GM04504 (cell line): Measurements from ENCODE around the gene GRID1.

Experiments
- DNase-seq: peaks from one replicate; pipeline ENCODE4 v3.0.0-alpha.2; 2012; ENCODE audit warnings: low read depth

Gene GRID1

DNA sequence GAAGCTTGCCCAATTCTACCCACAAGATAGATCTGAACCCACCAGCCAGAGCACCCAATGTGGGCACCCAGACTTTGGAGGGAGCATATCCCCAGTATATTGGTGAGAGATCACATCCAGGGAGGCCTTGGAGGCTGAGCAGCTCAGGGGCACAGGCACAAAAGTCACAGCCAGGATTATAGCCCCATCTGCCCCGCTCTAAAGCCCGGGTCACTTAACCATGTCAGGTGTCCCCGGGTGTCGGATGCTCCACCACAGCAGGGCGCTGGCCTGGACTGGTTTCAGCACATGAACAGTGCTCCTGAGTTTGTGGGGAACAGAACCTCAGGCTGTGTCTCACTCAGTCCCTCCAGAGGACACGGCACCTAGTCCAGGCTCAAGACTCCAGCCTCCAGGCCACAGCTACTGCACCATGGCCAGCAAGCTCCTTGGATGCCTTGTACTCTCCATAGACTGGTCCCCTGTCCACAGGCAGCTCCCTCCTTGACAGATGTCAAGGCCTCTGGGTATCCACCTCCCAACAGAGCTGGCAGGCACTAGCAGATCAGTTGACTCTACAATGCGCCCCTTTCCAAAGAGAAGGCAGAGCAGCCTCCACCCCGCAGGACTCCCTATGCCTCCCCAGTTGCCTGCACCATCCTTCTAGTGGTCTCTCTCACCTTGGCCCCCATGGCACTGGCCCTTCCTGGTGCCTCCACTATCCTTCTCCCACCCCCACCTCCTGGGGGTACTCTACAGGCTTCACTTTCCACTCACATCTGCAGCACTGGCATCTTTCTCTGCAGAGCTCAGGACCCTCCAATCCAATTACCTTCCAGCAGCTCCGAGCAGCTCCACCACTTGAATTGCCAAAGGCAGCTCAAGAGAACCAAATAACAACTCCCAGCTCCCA, 306.0 kb downstream of the GRID1 start:
- no peak for DNase-seq

DNA sequence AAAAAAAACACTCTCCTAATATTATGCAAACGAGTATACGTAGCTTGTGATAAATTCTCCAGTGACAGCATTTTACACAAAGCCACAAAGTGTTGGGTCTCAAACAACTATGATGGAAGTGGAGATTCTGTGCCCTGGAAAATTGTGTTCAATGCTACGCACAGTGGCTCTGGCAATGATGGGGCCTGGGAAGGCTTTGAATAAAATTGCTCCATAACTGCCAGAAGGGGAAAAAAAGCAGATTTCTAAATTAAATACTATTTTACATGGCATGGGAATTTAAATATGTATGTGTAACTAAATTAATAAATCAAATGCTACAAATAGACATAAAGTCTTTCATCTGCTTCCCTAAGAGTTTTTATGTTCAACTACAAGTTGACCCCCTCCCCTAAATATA, 306.7 kb downstream of the GRID1 start:
- no peak for DNase-seq

DNA sequence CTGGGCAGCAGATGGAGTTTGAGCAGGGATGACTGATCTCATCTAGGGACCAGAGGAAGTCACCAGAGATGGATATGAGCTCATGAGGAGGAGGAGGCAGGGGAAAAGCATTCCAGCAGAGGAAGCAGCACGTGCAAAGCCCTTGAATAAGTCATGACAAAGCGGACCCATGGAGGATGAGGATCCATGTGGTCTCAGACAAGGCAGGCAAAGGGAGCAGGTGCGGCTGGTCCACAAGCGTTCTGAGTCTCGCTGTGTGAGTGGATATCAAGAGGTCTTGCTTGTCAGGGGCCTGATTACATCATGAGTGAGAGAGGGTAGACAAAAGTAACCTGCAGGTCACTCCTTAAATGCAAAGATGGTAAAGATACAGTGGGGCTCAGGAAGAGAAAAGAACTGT, 307.6 kb downstream of the GRID1 start:
- DNase-seq: no peak

DNA sequence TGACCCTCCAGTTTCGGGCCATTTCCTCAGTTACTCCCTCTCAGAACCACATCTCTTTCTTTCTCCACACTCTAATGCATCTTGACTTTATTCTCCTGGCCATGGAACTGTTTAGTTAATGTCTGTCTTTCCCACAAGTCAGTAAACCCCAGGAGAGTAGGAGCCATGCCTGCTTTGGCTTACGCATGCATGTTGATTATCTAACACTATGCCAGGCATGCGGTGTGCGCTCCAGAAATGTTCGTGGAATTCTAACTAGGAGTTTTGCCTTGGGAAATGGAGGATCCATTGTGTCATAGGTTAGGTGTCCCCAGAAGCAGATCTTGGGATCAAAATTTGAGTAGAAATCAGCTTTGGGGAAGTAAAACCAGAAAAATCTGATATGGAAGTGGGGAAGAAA, 308.9 kb downstream of the GRID1 start:
- no peak for DNase-seq

DNA sequence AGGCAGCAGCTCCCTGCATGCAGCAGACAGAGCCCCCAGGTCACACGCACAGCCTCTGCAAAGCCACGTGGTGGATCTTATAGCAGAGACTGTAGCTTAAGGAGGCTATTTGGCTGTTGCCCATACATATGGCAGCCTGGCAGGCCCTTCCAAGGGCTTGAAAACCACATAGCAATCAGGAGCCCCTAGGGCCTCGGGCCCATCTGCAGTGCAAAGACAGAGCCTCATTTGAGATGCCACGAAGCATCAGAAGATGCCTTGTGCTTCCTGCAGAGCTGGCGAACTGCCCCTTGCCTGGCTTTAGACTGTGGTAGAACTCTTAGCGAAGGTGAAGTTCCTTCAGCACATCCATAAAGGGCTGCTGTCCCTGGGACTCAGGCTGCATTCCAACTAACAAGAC, 309.9 kb downstream of the GRID1 start:
- no peak for DNase-seq

DNA sequence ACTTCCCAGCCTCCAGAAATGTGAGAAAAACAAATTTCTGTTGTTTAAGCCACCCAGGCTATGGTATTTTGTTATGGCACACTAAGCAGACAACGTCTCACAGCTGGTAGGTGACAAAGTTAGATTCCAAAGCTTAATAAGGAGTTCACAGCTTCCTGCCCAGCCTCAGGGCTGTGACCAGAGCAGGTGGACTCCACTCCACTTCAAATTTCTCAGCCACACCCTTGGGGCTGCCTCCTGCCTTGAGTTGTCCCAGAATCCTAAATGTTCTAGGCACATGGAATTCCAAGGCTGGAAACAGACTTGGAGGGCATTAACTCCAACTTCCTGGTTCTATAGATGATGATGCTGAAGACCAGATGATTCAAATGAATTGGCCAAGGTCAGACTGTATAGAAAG, 310.7 kb downstream of the GRID1 start:
- no peak for DNase-seq

DNA sequence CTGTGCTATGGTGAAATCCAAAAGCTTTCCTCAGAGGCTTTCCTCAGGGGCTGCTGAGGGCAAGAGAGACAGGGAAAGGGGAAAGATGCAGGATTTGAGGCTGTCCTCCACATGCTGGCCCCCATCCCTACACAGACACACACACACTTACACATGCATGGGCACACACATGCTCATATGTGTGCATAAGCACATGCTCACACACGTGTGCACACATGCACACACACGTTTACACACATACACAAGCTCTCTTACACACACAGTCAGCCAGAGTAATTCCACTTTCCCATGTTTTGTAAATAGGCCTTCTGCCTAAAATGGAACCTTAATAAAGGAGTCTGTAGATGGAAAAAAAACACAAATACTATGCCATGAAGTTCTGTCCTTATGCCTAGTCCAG, 312.9 kb downstream of the GRID1 start:
- no peak for DNase-seq

DNA sequence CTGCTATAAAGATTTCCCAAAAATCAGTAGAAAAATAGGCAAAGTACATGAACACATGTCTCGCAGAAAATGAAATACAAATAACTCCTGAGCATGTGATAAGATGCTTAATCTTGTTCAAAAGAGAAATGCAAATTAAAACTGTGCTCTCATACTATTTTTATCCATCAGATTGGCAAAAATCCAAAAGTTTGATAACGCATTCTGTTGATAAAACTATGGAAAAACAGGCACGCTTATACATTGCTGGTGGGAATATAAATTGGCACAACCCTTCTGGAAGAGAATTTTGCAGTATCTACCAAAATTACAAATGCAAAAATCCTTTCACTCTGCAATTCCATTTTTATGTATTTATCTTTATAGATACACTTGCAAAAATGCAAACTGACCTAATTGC, 315.0 kb downstream of the GRID1 start:
- DNase-seq: no peak

DNA sequence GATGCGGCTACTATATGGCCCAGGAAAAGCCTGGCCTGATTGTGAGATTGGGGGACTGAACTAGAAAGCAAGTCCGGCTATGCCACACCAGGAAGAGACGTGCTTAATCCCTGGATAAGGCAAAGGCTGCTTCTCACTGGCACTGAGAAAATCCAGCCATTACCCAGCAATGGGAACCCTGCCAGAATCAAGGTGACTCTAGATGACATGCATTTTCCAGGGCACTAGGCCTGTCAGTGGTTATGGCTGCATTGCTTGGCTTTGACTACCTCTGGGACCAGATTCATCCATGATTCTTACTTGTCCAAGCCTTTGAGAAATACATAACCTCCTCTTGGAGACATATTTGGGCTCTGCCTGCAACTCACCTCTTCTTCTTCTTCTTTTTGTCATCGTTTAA, 317.2 kb downstream of the GRID1 start:
- no peak for DNase-seq

DNA sequence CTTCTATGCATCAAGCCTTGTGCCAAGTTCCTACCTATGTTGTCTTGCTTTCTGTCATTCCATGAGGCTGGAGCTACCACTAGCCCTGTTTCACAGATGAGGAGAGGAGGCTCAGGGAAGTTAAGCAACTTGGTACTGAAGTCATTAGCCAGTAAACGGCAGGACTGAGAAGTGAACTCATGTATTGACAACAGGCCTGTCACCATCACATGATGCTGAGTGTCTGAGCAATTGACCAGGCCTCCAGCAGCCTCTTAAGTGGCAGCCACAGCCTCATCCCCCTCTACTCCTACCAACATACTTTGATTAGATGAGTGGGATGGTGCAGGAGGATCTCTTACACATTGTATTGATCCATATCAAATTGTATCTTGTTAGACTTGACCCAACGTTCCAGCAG, 317.6 kb downstream of the GRID1 start:
- DNase-seq: no peak

DNA sequence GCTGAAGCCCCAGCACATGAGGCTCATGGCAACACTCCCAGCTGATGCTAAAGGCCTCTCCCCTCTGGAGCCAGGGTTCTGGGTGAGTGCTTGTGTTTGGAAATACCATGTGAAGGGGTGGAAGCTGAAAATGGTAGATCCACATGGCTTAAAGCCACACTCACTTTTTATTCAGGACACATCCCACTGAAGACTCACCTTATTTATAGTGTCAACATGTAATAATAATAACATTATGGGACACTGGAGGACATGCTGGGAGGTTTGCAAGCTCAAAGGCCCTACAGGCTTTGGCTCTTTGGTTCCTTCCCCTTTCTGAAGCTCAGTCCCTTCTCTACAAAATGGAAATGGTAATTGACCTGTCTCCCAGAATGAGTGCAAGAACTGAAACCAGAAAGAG, 318.0 kb downstream of the GRID1 start:
- DNase-seq: no peak

DNA sequence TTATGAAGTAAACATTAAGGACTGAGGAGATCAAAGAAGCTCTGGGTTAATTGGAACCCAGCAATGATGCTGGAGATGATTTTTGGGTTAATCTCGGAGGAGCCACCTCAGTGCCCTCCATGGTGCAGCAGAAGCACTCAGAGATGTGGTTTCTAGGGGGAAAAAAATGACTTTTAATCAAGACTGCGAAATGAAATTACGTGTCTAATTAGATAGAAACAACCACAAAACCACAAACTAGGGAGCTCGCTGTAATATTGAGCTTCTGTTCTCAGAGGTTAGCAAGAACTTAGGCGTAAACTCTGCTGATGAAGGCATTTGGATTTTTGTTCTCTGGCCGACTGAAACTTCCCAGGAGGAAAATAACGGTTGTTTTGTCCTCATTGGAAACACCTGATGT, 319.0 kb downstream of the GRID1 start:
- DNase-seq: no peak

DNA sequence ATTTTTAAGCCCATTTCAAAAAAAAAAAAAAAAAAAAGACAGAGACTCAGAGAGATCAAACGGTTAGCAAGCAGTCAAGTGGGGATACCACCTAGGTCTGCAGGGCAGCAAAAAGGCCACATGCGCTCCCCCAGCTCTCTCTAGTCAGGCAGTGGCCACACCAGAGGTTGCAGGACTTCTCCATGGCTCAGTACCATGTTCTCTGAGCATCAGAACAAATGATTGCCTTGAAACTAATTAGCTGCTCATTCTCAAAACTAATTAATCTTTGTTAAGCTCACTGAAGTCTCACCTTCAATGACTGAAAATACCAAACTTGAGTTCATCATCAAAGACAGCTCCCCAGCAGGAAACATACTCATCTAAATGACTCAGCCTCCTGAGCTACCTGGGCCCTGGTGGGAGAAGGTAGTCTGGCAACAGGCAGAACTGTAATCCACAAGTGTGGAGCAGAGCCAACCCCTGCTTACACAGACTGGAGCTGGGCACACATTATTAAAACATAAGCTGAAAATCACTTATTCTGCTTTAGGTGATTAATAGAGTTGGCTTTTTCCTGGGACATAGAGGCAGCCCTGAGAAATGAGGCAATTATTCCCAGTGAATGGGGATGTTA, 319.6 kb downstream of the GRID1 start:
- DNase-seq: no peak

DNA sequence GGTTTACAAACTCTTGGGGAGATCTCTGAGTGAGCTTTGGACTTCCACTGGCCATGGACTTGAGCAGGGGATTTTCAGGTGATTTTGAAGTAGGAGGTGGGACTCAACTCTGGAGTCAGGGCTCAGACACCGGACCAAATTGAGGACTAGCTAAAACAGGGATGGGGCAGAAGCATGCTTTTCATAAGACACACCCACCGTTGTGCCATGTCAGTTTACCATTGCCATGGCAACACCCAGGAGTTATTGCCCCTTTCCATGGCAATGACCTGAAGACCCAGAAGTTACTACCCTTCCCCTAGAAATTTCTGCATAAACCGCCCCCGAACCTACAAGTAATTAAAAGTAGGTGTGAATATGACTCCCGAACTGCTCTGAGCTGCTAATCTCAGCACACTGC, 320.7 kb downstream of the GRID1 start:
- DNase-seq: no peak

DNA sequence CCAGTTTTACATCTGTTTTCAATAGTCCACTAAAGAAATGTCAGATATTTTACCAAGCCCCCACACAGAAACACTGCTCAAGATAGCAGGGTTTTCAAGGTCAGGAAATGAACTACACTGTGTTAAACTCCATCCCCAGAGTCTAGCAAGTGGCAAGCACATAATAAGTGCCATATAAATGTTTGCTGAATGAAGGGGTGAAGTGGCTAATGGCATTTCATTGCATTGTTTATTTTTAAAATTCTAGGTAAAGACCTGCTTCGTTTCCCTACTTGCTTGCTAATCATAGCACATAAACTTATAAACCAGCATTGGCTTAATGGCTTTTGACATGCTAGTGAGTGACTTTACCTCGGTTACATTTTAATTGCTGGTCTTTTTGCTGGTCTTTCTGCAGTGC, 322.6 kb downstream of the GRID1 start:
- no peak for DNase-seq

DNA sequence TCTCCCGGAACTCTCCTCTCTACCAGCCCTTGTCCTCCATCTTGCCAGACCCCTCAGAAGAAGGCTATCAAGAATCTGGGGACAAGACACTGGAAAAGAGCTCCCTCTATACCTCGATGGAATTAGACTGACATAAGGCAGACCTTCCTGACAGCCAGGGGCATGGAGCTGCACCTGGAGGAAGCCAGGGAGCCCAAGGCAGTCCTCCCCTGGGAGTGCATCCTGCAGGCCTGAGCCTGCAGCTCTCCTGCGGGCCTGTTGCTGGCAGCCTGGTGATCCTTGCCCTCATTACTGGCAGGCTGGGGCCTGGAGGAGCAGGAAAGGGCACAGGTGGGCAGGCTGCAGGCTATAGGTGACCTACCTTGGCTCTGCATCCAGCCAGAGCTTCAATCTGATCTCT, 323.4 kb downstream of the GRID1 start:
- DNase-seq: no peak

DNA sequence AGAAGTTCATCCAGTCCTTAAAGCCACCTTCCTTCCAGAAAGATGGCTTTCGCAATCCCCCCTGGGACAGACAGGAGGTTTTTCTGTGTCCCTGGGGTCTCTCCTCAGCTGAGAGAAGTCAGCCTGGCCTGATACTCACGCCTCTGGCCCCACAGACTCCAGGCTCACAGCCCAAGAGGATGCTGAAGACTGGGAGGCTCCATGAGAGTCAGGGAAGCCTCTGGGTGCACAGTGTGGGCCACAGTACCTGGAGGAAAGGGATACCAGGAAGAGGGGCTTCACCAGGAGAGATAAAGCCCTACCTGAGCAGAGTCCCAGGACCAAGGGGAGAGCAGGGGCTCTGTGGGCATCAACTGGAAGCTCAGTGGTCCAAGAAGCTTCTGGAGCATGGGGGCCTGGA, 324.4 kb downstream of the GRID1 start:
- no peak for DNase-seq

DNA sequence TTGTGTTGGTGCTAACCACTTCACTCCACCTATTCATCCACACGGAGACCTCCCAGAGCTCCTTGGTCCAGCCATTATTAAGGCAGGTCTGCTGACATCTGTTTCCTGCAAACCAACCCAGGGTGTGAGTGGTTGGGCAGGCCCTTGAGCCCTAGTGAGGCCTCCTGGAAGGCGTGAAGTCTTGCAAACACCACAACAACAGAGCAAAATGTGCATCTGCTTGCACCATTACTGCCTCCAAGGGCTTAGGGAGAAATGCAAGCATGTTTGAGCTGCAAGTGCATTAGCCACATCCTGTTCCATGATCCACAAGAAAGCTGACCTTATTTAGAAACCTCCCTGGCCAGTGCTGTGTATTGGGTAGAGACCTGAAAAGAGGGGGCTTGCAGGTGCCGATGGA, 325.5 kb downstream of the GRID1 start:
- DNase-seq: no peak

DNA sequence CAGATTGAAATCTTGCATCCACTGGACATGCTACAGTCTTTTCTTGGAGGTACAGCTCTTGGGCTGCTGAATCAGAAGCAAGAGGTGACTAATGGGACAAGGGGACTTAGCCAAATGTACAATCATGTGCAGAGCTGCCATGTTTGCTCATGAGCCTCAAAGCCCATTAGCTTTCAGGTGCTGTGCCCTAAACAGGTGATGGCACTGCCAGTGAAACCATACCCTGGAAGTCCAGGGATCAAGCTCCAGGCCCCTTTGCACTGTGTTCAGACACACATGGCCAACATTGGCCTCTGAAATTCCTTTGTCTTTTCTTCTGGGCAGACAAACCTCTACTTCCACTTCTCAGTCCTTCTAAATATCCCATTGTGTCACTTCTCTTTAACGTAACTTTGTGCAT, 328.2 kb downstream of the GRID1 start:
- no peak for DNase-seq

DNA sequence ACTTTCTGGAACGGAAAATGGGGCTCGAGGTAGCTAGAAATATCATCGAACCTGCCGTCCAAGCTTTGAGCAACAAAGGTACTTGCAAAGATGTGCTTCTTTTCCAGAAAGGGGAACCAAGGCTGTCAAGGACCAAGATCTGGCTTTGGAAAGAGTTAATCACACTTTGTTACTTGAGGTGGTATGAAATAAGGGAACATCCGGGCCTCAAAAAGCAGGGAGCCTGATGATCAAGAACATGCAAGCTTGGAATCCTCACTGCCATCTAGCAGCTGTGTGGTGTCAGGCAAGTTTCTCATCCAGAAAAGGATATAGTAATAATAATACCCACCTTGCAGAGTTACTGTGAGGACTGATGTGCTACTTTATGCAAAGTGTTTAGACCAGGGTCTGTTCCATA, 329.5 kb downstream of the GRID1 start:
- no peak for DNase-seq

DNA sequence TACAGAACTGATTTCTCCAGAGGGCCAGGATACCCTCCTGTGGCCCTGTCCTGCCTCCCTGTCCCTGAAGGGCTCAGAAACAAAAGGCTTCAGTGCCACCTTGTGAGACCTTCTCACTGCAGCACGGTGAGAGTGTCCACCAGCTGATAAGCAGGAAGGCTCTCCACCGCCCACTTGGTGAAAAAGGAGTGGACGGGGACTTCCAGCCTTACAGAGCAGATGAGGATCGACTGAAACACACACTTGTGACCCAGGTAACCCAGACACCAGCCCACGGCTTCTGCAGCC, 330.1 kb downstream of the GRID1 start:
- no peak for DNase-seq

DNA sequence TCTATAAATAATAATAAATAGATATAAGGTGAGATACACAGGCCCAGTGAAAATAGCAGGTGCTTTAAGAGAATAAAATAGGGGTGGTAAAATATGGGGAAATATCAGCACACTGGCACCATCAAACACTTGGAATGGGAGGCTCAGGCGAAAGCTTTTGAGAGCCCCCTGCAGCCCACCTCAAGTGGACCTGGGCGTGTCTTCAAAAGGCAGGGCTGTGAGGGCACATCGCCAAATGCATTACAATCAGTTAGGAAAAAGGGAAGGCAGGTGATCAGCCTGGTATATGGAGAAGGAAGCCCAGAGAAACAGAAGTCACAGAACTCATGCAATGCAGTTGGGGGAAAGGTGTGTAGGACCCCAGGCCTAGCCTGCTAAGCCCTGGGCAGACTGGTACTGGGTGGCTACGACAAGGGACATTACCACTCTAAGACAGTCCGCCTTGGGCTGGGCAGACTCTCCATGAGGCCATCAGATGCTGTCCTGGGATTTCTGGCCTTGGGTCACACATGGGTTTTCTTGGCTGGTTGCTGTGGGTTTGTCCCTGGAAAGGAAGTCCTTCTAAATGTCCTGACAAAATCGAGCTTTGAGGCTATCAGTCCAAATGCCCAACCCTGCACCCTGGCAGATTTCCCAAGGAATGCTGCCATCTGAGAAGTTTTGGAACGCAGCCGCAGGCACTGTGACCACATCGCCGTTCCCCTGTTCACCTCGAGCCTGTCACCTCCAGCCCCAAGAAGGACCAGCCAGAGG, 330.6 kb downstream of the GRID1 start:
- DNase-seq: no peak

DNA sequence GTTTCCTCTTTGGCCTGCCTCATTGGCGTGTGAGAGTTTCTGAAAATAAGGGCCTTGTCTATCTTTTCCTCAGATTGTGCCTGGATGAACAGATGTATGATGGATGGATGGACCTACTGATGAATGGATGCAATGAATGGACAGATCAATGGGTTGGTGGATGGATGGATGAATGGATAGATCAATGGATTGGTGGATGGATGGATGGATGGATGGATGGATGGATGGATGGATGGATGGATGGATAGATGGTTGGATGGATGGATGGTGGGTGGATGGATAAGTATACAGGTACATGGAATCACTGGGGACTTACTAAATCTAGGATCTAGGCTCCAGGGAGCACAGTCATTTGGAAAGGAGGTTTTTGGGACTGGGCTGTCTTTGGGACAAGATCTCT, 331.9 kb downstream of the GRID1 start:
- DNase-seq: no peak

DNA sequence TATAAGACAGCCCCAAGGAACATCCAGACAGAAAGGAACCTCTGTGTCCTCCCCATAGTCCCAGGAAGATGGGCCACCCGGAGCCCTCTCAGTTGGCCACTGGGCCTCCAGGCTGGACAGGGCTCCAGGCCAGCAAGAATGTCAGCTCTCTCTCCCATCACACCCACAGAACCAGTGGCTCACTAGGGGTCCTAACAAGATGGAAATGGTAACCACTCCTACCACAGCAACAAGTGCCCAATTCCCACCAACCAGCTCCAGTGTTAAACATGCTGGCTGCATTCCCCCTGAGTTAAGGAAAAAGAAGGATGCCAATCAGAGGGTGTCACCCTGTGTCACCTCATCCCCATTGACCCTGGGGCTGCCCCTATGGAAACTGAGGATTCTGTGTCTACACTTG, 333.0 kb downstream of the GRID1 start:
- DNase-seq: no peak
